Ovary (tissue), 3 donors: ENCODE data around the gene FBXL22.

Experiments used
- CTCF ChIP-seq, 3 donors: fragments of 450-650 bp in 2 of 3; fragments of 200-600 bp in 1 of 3; IDR thresholded peaks; one replicate each; pipeline versions ENCODE4 v1.5.1 to v1.8.0; 2016 to 2022; ENCODE audit warnings: antibody characterized with exemption in 3 of 3, mild to moderate bottlenecking in 1 of 3
- POLR2A ChIP-seq: fragments of 450-650 bp; IDR thresholded peaks from one replicate; pipeline ENCODE4 v1.6.1; 2017; ENCODE audit warnings: antibody characterized with exemption, mild to moderate bottlenecking, moderate library complexity
- donor health status: DM: no; HTN: no; CAD: no.

- no peak for TF ChIP-seq CTCF (IDR thresholded peaks at IDR 0.05)
- no peak for TF ChIP-seq POLR2A
Observed at GRCh38 chr15:63630036-63630751, 33.0 kb downstream of the FBXL22 start.
